GM12801 (cell line): ENCODE data around the gene MILR1.

Experiments
- CTCF ChIP-seq: IDR thresholded peaks from one replicate; pipeline ENCODE4 v1.5.1; 2011; ENCODE audit warnings: control low read depth; ENCODE audit not compliant: insufficient read length; ENCODE audit errors: extremely low read depth

The MILR1 gene

DNA sequence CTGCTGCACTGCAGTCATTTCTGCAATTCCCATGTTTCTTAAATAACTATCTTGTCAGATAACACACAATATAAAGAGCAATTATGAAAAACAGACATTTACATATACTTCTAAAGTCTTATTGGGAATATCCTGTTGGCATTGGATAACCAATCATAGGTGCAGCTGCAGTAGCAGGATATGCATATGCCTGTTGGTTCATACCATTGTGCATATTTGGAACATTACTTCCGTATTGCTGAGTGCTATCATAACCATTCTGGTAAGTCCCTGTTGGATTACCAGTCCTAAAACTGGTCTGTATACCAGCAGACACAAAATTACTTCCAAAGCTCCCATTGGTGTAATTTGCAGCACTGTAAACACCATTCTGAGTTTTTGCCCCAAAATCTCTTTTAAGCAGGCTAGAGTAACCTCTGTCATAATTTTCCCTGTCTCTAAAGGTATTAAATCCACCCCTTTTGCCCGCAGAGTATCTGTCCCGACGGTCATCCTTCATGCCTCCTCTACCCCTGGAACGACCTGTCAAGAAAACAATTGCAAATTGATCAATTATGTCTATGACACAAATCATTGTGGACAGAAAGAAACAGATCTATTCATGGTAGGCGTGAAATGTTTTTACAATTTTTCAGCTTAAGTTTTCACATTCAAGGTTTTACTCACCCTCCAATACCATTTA lies 51.0 kb downstream of the MILR1 start:
- no peak for TF ChIP-seq CTCF

DNA sequence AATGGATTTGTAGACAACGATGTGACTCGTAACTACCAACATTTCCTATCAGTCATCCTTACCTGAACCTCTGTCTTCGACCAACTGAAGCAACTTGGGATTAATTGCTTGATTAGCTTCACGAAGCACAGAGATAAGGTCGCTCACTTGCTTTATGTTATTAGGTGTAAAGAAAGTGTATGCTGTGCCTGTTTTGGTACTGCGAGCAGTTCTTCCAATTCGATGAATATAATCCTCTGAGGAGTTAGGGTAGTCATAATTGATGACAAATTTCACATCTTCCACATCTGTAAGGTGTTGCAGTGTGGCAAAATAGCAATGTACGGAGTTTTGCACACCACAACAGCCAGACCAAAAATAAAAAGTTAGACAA lies 51.6 kb downstream of the MILR1 start:
- no peak for TF ChIP-seq CTCF

DNA sequence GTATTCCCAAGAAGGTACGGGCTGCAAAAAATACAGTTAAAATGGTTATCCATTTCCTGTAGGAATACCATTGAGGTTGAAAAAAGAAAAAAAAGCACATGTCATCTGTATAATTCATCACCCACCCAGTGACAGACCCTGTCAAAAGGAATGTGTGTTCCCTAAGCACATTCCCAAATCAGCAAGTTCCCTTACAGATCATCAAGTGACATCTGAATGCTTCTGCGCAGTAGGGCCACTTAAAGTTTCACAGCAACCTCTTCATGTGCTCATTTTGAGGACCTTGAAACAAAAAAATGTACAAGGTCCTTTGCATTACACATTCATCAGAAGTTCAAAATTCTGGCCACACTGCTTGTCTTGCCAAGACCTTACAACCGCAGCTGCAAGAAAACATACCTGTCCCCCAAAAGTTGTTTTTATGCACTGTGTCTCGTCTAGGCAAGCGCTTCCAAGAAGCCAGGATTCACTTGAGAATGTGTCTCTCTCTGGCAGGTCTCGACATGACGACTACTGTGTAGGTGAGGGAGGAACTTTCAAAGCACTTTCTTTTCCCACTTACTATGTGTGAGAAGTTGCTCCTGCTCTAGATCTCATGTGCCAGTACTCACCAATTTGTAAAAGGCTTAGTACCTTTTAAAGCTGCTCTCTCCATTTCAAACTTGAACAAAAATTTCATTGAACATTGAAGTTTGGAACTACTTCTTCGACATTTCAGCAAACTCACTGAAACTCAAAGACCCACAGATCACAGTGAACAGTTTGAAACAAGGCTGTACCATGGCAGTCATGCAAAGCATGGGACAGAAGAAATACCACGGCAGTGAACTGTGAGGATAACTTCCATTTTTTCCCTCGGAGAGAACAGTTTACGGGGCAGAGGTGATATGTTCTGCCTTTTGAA lies 52.2 kb downstream of the MILR1 start:
- TF ChIP-seq CTCF: no peak

- no peak for TF ChIP-seq CTCF
Measured at GRCh38 chr17:64502021-64502420, 53.1 kb downstream of the MILR1 start.

GRCh38 chr17:64502809-64503208 lies 53.9 kb downstream of the MILR1 start:
- TF ChIP-seq CTCF: no peak

DNA sequence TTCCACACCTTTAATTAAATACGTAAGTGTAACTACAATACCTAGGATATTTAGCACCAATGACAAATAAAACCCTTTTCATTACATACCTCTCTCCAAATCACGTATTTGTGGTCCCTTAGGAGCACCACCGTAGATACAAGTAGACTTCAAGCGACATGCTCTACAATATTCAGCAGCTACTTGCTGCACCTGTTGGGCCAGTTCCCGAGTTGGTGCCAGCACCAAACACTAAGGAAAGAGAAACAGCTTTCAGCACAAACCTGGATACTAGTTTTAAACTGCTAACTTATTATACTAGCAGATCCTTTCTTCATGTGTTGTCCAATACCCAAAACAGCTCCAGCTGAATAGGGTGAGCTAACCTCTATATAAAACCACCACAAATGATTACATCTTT lies 54.4 kb downstream of the MILR1 start:
- TF ChIP-seq CTCF: no peak

- no peak for TF ChIP-seq CTCF
Measured at GRCh38 chr17:64503821-64504768, 55.2 kb downstream of the MILR1 start.
